Measurements from ENCODE around the gene SUSD3. TPM values are rescaled to one million over a fixed set of nuclear protein-coding genes. Genes with fewer than 3 reads are reported as not detected.

Gene SUSD3
- total and polyA plus RNA-seq, 9 donors, result 1.7 to 3.9 (median 2.6) TPM

DNA sequence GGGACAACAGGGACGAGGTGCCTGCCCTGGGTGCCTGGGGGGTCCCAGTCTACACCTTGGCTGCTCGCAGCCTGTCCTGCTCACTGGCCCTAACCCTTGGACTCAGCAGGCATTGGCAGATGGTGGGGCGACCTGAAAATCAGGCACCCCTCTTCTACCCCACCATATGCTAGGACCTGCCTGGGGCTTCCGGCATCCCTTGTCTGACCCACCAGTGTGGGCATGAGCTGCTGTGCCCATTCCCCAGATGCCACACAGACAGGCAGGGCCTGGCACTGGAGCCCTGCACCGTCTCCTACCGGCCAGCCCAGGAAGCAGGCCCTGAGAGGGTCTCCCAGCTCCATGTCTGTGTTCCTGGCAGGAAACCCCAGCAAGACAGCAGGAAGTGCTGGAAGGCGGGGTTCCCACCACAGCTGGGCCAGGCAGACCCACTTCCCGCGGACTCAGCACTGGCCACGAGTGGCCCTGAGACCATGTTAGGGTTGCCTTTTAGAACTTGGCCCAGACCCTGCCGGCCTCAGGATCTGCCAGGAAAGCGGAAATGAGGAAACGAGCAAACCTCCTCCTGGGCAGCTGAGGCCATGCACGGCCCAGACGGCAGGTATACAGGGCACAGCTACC is 72.5 kb downstream of the SUSD3 start:
- Histone ChIP-seq H3K9me3 (replicated peaks; ENCODE audit: control insufficient read depth, low read depth, low read length) (no peaks in the 10 kb centered on the region), H3K4me3 (ENCODE audit: low read length) (no peak overlapping the region), H3K27ac (ENCODE audit: low read length) (peak overlapping the region; percentile 71), H3K36me3 (ENCODE audit: control insufficient read depth, insufficient read depth, low read length) (peaks cover 7% of the 10 kb centered on the region), H3K4me1 (ENCODE audit: control insufficient read depth, insufficient read depth, low read length) (peaks cover 91% of the 10 kb centered on the region), H3K27me3 (ENCODE audit: control insufficient read depth, insufficient read depth, low read length) (no peaks in the 10 kb centered on the region)
- WGBS (ENCODE audit: insufficient coverage), result 50% methylated on average over 13 of the region's 15 CpGs
- peak; percentile 79 for DNase-seq

DNA sequence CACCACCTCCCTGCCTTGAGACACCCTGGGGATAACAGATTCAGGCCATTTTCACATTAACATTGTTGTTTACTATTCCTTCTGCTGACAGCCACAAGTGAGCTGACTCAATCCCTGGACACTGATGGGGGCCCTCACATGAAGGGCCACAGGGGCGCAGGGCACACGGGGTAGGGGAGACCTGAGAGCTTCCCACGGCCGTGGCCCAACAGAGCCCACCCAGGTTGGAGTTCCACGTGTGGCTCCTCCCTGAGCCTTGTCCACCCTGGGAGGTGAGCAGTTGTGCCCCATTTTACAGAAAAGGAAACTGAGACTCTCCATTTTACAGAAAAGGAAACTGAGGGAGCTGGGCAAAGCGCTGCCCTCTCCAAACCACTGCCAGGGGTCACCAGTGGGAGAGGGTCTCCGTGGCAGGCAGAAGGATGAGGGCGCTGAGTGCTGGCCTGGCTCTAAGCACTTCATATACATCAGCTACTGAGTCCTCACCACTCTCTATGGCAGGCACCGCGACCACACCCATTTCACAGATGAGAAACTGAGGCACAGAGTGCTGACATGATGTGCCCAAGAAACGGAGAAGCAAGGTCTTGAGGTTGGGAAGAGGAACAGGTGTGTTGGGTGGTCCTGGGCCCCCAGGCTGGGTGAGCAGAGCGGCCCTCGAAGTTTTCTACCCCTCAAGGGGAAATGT is 73.2 kb downstream of the SUSD3 start:
- H3K4me3 ChIP-seq (ENCODE audit: low read length), result peak overlapping the region; percentile 0
- peak; percentile 8 for DNase-seq
- H3K4me1 ChIP-seq (ENCODE audit: control insufficient read depth, insufficient read depth, low read length), result peaks cover 85% of the 10 kb centered on the region
- H3K27ac ChIP-seq (ENCODE audit: low read length), result peak overlapping the region; percentile 71
- 95% methylated on average over 3 of the region's 13 CpGs for WGBS (ENCODE audit: insufficient coverage)
- no peaks in the 10 kb centered on the region for H3K9me3 ChIP-seq (replicated peaks; ENCODE audit: control insufficient read depth, low read depth, low read length)
- H3K27me3 ChIP-seq (ENCODE audit: control insufficient read depth, insufficient read depth, low read length), result no peaks in the 10 kb centered on the region
- peaks cover 7% of the 10 kb centered on the region for H3K36me3 ChIP-seq (ENCODE audit: control insufficient read depth, insufficient read depth, low read length)

DNA sequence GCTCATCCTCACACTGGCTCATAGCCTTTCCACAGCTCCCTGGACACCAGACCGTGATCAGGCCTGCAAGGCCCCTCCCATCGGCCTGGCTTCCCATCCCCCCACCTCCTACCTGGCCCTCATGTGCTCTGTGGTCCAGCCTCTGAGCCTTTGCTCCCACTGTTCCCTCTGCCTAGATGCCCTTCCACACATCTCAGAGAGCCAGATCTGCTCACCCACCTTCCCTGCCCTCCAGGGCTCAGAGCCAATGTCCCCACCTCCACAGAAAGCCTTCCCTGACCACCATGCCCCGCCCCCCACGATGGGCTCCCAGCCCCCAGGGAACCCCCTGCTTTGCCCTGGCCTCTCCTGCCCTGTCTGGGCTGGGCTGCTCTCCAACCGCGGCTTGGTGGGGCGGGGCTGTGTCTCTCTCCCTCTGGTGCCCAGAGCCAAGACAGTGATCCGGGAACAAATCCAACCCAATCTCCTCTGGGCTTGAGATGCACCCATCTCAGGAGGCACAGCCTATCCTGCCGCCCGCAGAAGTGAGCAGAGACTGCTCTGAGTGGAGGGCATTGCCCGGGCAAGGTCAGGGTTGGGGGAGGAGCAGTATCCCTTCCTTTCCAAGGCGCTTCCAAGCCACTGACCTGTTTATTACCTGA is 73.9 kb downstream of the SUSD3 start:
- 38% methylated on average over 9 of the region's 12 CpGs for WGBS (ENCODE audit: insufficient coverage)
- H3K4me3 ChIP-seq (ENCODE audit: low read length), result peak overlapping the region; percentile 87
- H3K36me3 ChIP-seq (ENCODE audit: control insufficient read depth, insufficient read depth, low read length), result peaks cover 7% of the 10 kb centered on the region
- H3K27ac ChIP-seq (ENCODE audit: low read length), result peak overlapping the region; percentile 96
- peaks cover 79% of the 10 kb centered on the region for H3K4me1 ChIP-seq (ENCODE audit: control insufficient read depth, insufficient read depth, low read length)
- DNase-seq, result peak; percentile 43
- H3K9me3 ChIP-seq (replicated peaks; ENCODE audit: control insufficient read depth, low read depth, low read length), result no peaks in the 10 kb centered on the region
- H3K27me3 ChIP-seq (ENCODE audit: control insufficient read depth, insufficient read depth, low read length), result no peaks in the 10 kb centered on the region

DNA sequence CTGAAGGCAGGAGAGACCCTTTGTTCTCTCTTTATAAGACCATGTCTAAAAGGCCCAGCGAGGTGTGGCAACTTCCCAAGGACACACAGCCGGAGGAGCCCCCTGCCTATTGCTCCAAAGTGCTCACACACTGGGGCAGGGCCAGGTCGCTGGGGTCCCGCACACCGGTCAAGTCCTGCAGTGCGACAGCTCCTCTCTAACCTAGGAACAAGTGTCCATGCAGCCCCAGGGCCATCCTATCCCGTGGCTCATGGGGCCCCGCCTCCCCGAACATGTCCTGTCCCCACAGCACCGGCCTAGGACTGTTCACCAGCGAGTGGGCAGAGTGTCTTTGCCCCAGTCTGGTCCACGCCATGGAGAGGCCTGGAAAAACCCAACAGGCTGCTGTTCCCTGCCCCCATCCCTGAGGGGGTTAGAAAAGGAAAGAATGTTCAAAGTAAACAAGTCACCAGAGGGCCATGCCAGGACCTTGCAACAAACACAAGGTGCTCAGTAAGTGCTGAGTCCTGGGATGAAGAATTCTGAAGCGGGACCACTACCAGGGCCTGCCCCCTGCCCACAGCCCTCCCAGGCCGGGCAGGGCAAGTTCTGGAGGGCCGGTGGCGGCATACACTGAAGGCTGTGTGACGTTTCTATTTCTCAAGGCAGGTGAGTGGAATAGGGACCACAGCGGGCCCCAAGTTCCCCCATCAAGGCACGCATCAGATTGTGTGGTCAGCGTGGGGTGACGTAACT is 74.6 kb downstream of the SUSD3 start:
- DNase-seq, result peak; percentile 38
- Histone ChIP-seq H3K36me3 (ENCODE audit: control insufficient read depth, insufficient read depth, low read length) (peaks cover 7% of the 10 kb centered on the region), H3K27ac (ENCODE audit: low read length) (peak overlapping the region; percentile 96), H3K4me1 (ENCODE audit: control insufficient read depth, insufficient read depth, low read length) (peaks cover 72% of the 10 kb centered on the region), H3K4me3 (ENCODE audit: low read length) (peak overlapping the region; percentile 87), H3K9me3 (replicated peaks; ENCODE audit: control insufficient read depth, low read depth, low read length) (no peaks in the 10 kb centered on the region), H3K27me3 (ENCODE audit: control insufficient read depth, insufficient read depth, low read length) (no peaks in the 10 kb centered on the region)
- WGBS (ENCODE audit: insufficient coverage), result 22% methylated on average over 20 of the region's 21 CpGs

DNA sequence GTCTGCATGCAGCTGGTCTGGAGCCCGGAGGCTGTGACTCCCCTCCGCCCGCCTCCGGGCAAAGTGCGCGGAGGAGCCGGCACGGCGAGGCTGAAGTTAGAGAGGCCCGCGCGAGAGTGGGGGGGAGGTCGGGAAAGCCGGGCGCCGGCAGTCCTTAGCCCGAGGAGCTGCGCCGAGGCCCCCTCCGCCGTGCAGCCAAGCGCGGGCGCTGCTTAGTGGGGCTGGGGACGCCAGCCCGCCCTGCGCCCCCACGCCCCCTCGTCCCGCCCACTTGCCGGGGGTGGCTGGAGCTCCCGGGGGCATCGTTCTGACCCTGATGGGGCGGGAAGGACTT is 75.1 kb downstream of the SUSD3 start:
- Histone ChIP-seq H3K4me3 (ENCODE audit: low read length) (peak overlapping the region; percentile 87), H3K36me3 (ENCODE audit: control insufficient read depth, insufficient read depth, low read length) (peaks cover 5% of the 10 kb centered on the region), H3K27ac (ENCODE audit: low read length) (peak overlapping the region; percentile 96), H3K9me3 (replicated peaks; ENCODE audit: control insufficient read depth, low read depth, low read length) (peaks cover 3% of the 10 kb centered on the region), H3K27me3 (ENCODE audit: control insufficient read depth, insufficient read depth, low read length) (no peaks in the 10 kb centered on the region), H3K4me1 (ENCODE audit: control insufficient read depth, insufficient read depth, low read length) (peaks cover 66% of the 10 kb centered on the region)
- peak; percentile 92 for DNase-seq
- WGBS (ENCODE audit: insufficient coverage), result 2% methylated on average over 34 of the region's 34 CpGs

GRCh38 chr9:93134015-93134739 is 75.7 kb downstream of the SUSD3 start, which contains the start of gene NINJ1:
TSS of gene NINJ1 (minus strand) at chr9:93134251. CDS start at chr9:93134217, 34 bp downstream.
- peaks cover 3% of the 10 kb centered on the region for H3K9me3 ChIP-seq (replicated peaks; ENCODE audit: control insufficient read depth, low read depth, low read length)
- peak within 1 kb of the TSS; percentile 96 for H3K27ac ChIP-seq (ENCODE audit: low read length)
- DNase-seq, result peak; percentile 94
- under 1% methylated on average over 74 of the region's 78 CpGs for WGBS (ENCODE audit: insufficient coverage)
- H3K36me3 ChIP-seq (ENCODE audit: control insufficient read depth, insufficient read depth, low read length), result peaks cover 5% of the 10 kb centered on the region
- peak within 1 kb of the TSS; percentile 87 for H3K4me3 ChIP-seq (ENCODE audit: low read length)
- no peaks in the 10 kb centered on the region for H3K27me3 ChIP-seq (ENCODE audit: control insufficient read depth, insufficient read depth, low read length)
- peaks cover 61% of the 10 kb centered on the region for H3K4me1 ChIP-seq (ENCODE audit: control insufficient read depth, insufficient read depth, low read length)

Other genes starting within 250 kb of the SUSD3 start
- gene ZNF484, start 180.7 kb upstream of the SUSD3 start, total RNA-seq, result 14.5 TPM
- gene ZNF484, start 180.7 kb upstream of the SUSD3 start, polyA plus RNA-seq (ENCODE audit: insufficient read depth in 1 of 8, insufficient read length in 8 of 8, low replicate concordance in 1 of 8), result 1 to 10 TPM; 3.4 to 5.7 (median 4.4) TPM
- gene FGD3, start 111.2 kb upstream of the SUSD3 start, total RNA-seq, result 2.8 TPM
- 1 to 10 TPM; 2.4 to 4.8 (median 3.2) TPM for gene FGD3, start 111.2 kb upstream of the SUSD3 start, polyA plus RNA-seq (ENCODE audit: insufficient read depth in 1 of 8, insufficient read length in 8 of 8, low replicate concordance in 1 of 8)
- 47.4 TPM for gene CARD19, start 37.5 kb downstream of the SUSD3 start, total RNA-seq
- 10 to 100 TPM; 32.9 to 51.4 (median 35.4) TPM for gene CARD19, start 37.5 kb downstream of the SUSD3 start, polyA plus RNA-seq (ENCODE audit: insufficient read depth in 1 of 8, insufficient read length in 8 of 8, low replicate concordance in 1 of 8)
- gene NINJ1, start 75.5 kb downstream of the SUSD3 start, total RNA-seq, result 24.2 TPM
- 10 to 100 TPM; 23.9 to 39.8 (median 28.1) TPM for gene NINJ1, start 75.5 kb downstream of the SUSD3 start, polyA plus RNA-seq (ENCODE audit: insufficient read depth in 1 of 8, insufficient read length in 8 of 8, low replicate concordance in 1 of 8)
- 7.4 TPM for gene WNK2, start 125.4 kb downstream of the SUSD3 start, total RNA-seq
- gene WNK2, start 125.4 kb downstream of the SUSD3 start, polyA plus RNA-seq (ENCODE audit: insufficient read depth in 1 of 8, insufficient read length in 8 of 8, low replicate concordance in 1 of 8), result 10 to 100 TPM in 7 of 8 donors, 1 to 10 TPM in 1; 7.4 to 20.7 (median 15.6) TPM